ENCODE results near the gene CAMTA1. TPM values are rescaled to one million over a fixed set of nuclear protein-coding genes. Genes with fewer than 3 reads are reported as not detected.

Gene CAMTA1
- total RNA-seq, 4 donors from 2014 or later: 57.4 to 88.3 (median 62.1) TPM

DNA sequence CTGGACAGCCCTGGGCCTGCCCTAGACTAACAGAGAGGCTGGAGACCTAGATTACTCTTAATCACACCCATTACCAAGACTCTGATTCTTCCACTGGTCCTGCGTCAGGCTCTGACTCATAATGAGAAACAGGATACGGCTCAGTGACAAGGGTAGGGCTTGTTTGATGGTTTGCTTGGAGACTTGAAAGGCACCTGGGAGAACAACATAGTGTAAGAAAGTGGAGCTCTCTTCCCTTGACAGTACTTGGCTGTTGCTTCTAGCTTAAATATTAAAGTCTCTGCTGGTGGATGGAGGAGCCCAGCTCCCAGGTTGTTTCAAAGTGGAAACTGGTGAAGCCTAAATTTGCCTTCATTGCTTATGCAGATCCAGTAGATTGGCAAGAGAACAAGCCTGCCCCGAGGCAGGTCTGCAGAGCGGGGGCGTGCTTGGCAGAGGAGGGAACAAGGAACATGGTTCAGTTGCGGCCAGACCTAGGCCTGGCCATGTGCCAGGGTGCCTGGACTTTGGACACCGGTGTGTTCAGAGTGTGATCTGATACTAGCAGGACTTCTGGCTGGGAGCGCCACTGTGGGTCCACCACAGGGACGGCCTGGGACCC lies 480.6 kb downstream of the CAMTA1 start:
- no peak overlapping the region for H3K4me3 ChIP-seq
- H3K27me3 ChIP-seq: no peaks in the 10 kb centered on the region
- H3K4me1 ChIP-seq: peaks cover 0 to 31% (median 2%) of the 10 kb centered on the region in 4 donors
- H3K36me3 ChIP-seq: no peaks in the 10 kb centered on the region
- peaks cover 0 to 5% (median 0%) of the 10 kb centered on the region in 4 donors for H3K9me3 ChIP-seq
- peak in 2 of 3 donors; percentile 92 to 95 for DNase-seq
- no peak for TF ChIP-seq POLR2A (IDR thresholded peaks at IDR 0.05)
- TF ChIP-seq, protein P1, sequence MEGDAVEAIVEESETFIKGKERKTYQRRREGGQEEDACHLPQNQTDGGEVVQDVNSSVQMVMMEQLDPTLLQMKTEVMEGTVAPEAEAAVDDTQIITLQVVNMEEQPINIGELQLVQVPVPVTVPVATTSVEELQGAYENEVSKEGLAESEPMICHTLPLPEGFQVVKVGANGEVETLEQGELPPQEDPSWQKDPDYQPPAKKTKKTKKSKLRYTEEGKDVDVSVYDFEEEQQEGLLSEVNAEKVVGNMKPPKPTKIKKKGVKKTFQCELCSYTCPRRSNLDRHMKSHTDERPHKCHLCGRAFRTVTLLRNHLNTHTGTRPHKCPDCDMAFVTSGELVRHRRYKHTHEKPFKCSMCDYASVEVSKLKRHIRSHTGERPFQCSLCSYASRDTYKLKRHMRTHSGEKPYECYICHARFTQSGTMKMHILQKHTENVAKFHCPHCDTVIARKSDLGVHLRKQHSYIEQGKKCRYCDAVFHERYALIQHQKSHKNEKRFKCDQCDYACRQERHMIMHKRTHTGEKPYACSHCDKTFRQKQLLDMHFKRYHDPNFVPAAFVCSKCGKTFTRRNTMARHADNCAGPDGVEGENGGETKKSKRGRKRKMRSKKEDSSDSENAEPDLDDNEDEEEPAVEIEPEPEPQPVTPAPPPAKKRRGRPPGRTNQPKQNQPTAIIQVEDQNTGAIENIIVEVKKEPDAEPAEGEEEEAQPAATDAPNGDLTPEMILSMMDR (IDR thresholded peaks at IDR 0.05): no peak
- peak overlapping the region in 3 of 4 donors; percentile 49 to 87 (median 77) for H3K27ac ChIP-seq

DNA sequence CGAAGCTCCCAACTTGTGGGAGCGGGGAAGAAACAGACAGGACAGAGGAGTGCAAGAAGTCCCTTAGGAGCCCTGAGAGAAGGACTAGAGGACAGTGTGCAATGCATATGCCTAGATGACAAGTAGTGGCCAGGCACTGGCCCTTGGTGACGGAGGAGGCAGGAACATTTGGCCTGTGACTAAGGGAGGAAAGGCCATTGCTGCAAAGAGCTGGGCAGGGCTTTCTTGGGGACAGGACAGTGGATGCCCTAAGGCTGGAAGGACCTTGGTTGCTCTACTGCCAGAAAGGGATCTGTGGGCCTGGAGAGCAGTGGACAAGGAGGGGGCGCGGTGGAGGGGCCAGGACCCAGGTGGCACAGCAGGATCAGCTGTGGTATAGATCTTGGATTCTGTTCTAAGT lies 481.3 kb downstream of the CAMTA1 start:
- H3K4me3 ChIP-seq: no peak overlapping the region
- peaks cover 0 to 31% (median 2%) of the 10 kb centered on the region in 4 donors for H3K4me1 ChIP-seq
- peak in 1 of 3 donors; percentile 54 for DNase-seq
- no peaks in the 10 kb centered on the region for H3K36me3 ChIP-seq
- TF ChIP-seq, protein P1 (IDR thresholded peaks at IDR 0.05): no peak
- TF ChIP-seq POLR2A (IDR thresholded peaks at IDR 0.05): no peak
- H3K27ac ChIP-seq: peak overlapping the region in 2 of 4 donors; percentile 77 to 87
- peaks cover 0 to 5% (median 0%) of the 10 kb centered on the region in 4 donors for H3K9me3 ChIP-seq
- H3K27me3 ChIP-seq: no peaks in the 10 kb centered on the region

DNA sequence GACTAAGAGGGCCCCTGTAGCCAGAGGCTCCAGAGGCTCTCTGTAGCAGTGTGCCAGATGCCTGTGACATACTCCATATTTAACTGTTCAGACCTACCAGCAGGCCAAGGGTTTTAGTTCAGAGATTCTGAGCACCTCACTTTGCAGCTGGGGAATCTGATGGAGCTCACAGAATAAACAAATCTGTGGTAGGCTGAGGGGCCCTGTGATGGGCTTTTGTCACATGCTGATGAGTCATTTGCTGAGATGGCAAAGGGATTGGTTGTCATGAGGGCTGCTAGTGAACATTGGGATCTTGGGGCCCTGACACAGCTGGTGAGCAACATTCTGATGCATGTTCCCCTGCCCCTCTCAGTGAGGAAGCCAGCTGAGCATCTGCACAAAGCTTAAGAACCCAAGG lies 482.2 kb downstream of the CAMTA1 start:
- Histone ChIP-seq H3K36me3 (no peaks in the 10 kb centered on the region), H3K27me3 (no peaks in the 10 kb centered on the region), H3K27ac (no peak overlapping the region), H3K9me3 (peaks cover 0 to 5% (median 0%) of the 10 kb centered on the region in 4 donors), H3K4me1 (peaks cover 0 to 31% (median 2%) of the 10 kb centered on the region in 4 donors), H3K4me3 (no peak overlapping the region)
- no peak for DNase-seq
- TF ChIP-seq, protein P1 (IDR thresholded peaks at IDR 0.05): no peak
- no peak for TF ChIP-seq POLR2A (IDR thresholded peaks at IDR 0.05)

DNA sequence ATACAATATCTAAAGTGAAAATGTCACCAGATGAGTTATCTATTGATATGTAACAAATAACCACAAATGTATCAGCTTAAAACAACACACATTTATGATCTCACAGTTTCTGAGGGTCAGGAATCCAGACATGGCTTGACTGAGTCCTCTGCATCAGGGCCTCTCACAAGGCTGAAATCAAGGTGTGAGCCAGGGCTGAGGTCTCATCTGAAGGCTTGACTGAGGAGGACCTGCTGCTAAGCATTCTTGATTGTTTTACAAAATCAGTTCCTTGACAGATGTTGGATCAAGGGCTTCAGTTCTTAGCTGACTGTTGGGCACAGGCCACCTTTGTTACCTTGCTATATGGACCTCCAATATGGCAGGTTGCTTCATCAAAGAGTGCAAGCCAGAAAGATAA lies 483.7 kb downstream of the CAMTA1 start:
- no peak for TF ChIP-seq POLR2A (IDR thresholded peaks at IDR 0.05)
- TF ChIP-seq, protein P1 (IDR thresholded peaks at IDR 0.05): no peak
- no peak overlapping the region for H3K4me3 ChIP-seq
- H3K27me3 ChIP-seq: no peaks in the 10 kb centered on the region
- H3K4me1 ChIP-seq: peaks cover 0 to 18% (median 2%) of the 10 kb centered on the region in 4 donors
- no peaks in the 10 kb centered on the region for H3K36me3 ChIP-seq
- peaks cover 0 to 5% (median 0%) of the 10 kb centered on the region in 4 donors for H3K9me3 ChIP-seq
- no peak for DNase-seq
- no peak overlapping the region for H3K27ac ChIP-seq

DNA sequence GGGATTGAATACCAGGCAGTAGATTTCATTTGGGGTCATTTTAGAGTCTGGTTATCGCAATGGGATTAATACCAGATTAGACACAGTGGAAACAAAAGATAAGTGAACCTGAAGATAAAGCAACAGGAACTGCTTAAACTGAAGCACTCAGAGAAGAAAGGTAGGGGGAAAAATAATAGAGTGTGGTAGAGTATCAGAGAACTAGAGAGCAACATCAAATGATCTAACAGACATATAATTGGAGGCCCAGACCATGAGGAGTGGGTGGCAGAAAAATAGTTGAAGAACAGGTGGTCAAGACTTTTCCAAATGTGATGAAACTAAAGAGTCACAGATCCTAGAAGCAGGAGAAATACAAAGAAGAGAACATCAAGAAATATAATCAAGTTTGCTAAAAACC lies 484.3 kb downstream of the CAMTA1 start:
- no peaks in the 10 kb centered on the region for H3K36me3 ChIP-seq
- DNase-seq: no peak
- no peak overlapping the region for H3K4me3 ChIP-seq
- peaks cover 0 to 5% (median 0%) of the 10 kb centered on the region in 4 donors for H3K9me3 ChIP-seq
- peaks cover 0 to 16% (median 2%) of the 10 kb centered on the region in 4 donors for H3K4me1 ChIP-seq
- TF ChIP-seq POLR2A (IDR thresholded peaks at IDR 0.05): no peak
- TF ChIP-seq, protein P1 (IDR thresholded peaks at IDR 0.05): no peak
- H3K27ac ChIP-seq: no peak overlapping the region
- H3K27me3 ChIP-seq: no peaks in the 10 kb centered on the region
